ENCODE measurements around the gene LYSMD4. TPM values are rescaled to one million over a fixed set of nuclear protein-coding genes. Genes with fewer than 3 reads are reported as not detected.
A peak's percentile ranks its signal among the peaks of the same experiment; 100 is the strongest.

LYSMD4 gene
- total RNA-seq, 1 donor from 2014 or later: 3.3 TPM

DNA sequence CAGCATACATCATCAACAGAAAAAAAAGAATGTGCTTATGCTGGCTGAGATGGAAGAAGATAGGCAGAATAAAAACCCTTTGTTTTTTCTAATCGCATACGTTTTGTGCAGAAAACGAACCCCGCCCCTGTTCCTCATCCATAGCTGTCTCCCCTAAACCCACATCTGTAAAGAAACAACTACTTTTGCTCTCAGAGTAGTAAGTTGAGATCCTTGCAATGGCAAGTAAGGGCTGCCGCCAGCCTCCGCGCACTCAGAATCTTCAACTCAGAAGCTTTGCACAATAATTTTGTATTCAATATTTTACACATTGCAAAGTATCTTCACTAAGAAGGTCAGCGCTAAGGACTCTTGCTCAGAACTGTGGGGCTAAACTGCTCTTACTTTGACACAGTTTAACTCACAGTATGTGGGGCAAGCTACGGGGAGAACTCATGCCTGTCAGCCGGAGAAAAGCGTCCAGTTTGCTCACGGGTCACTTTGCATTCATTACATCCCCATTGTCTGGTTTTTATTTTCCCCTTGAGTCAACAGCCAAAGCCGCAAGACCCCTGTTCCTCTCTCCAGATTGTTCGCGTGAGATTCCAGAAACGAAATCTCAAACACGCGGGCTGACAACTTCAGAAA is 1.0 kb downstream of the LYSMD4 start:
- ATAC-seq (no peak), DNase-seq (ENCODE audit: low spot score) (no peak)

DNA sequence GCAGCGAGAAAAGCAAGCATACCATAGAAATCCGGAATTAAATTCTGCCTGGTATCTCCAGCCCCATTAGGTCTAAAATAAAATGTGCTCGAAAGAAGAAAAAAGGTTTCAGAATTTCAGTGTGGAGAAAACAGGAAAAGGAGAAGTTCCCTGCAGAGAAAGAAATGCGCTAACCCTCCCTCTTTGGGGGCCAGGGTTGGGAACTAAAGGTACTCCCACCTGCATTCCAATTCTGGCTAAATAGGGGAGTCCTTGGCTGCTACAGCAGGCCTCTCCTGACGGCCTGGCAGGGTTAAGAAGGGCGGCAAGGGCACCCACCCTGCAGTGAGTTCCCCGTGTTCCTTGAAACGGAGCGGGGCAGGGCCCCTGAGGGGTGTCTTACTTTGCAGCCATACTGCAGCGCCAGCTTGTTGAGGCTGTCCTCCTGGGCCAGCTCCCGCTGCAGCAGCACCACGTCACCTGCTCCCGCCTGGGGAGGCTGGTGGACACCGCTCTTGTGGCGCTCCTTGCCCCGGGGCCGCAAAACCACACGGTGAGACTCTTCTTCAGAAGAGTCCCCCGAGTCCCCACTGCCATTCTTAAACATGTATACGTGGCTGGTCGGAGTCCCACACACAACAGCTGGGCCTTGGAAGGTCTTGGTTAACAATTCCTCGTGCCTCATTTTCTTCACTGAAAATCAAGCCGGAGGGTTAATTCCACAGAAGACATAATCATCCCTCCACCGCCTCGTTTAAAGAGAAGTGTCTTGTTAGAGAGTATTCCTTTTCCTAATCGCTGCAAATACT is 1.7 kb downstream of the LYSMD4 start:
- no peak for ATAC-seq
- no peak for DNase-seq (ENCODE audit: low spot score)

DNA sequence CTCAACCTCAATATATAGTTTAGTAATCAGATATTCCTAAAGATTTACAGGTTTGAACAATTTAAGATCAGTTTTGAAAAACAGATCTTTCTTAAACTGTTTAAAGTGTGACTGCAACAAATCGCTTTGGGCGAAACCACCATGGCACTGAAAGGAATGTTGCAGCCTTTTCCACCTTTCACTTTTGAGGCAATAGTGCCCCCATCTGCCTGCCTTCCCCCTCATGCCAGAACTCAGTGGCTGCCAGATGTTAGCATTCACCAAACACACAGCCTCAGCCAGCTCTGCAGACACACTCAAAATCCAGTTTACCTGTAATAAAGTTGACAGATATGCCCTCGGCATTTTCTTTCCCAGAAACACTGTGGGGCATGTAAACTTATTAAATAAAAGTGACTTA is 3.3 kb downstream of the LYSMD4 start:
- DNase-seq (ENCODE audit: low spot score) (no peak), ATAC-seq (peak; percentile 15)

DNA sequence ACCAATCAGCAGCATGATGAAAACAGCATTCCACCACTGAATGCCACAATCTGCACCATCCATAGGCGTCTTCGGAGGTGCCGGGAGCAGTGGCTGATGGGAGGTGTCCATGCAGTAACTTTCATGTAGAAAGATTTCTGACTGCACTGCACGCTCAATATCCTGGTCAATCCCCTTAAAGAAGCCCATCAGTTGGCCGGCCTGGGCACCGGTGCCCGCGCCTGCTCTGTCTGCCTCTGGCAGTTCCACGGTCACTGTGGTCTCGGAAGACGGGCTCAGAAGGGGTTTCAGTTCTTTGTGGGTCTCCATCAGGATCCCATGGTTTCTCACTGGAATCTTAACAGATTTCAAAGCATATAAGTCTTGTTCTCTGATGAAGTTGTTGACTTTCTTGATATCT is 3.9 kb downstream of the LYSMD4 start:
- ATAC-seq (no peak), DNase-seq (ENCODE audit: low spot score) (no peak)

DNA sequence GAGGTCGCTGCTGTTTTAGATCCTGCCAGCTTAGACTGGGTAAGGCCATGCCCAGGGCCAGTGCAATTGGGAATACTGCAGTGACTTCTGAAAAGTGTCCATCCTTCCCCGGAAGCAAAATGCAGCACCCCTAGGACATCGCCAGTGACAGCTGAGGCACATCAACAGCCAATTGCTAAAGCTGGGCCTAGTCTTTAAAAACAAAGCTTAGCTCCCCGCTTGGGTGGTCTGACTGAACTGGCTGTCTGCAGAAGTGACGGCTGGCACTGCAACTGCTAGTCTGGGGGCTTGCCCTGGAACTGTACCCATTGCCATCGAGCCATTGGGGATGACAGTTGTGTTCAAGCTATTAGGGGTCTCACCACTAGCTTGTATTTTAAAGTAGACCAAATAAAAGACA is 4.3 kb downstream of the LYSMD4 start:
- DNase-seq (ENCODE audit: low spot score) (no peak), ATAC-seq (no peak)

DNA sequence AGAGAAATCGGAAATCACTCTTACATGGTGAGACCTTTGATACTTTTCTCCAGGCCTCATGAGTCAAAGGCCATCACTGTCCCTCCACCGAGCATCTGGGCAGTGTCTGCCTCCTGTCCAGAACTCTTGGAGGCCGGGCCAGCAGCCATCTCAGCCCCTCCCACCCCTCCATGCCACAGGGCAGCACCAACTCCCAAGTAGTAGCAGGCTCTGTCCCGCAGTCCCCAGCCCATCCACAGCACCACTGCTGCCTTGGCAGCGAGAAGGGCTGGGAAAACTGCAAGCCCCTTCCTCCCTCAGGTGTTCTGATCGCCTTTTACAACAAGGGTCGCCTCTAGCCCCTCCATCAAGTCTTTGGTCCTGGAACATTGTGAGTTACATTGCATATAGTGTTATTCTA is 5.5 kb downstream of the LYSMD4 start:
- no peak for ATAC-seq

DNA sequence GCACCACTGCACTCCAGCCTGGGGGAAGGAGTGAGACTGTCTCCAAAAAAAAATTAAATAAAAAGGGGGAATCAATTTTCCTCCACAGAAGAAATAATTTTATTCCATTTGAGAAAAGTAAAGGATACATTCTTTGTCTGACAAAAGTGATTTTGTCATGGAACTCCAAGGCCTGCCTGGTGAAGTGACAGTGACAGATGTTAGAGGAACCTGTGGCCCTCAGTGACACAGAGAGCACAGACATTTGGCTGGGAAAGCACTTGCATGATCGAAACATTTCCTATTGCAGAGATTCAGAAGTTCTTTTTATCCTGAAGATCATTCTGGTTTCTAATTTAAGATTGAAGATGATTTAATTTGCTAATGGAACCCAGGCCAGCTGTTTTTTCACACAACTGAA is 5.9 kb downstream of the LYSMD4 start:
- DNase-seq (ENCODE audit: low spot score) (no peak), ATAC-seq (no peak)

More for the DNA sequence above, 5.5 kb downstream of the LYSMD4 start:
- no peak for DNase-seq (ENCODE audit: low spot score)

DNA sequence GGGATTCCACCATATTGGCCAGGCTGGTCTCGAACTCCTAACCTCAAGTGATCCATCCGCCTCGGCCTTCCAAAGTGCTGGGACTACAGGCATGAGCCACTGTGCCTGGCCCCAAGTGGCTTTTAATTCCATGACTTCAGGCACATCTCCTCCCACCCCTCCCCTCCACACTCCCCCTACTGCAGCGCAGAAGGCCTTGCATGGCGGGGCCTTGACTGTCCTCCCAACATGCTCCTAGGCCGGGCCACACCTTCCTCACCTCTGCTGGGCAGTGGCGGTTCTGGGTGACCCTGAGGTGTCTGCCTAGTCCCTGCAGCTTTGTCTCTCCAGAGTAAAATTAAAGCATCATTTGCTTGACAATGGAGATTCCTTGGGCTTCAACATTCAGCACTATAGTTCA is 6.9 kb downstream of the LYSMD4 start:
- no peak for ATAC-seq
- no peak for DNase-seq (ENCODE audit: low spot score)

DNA sequence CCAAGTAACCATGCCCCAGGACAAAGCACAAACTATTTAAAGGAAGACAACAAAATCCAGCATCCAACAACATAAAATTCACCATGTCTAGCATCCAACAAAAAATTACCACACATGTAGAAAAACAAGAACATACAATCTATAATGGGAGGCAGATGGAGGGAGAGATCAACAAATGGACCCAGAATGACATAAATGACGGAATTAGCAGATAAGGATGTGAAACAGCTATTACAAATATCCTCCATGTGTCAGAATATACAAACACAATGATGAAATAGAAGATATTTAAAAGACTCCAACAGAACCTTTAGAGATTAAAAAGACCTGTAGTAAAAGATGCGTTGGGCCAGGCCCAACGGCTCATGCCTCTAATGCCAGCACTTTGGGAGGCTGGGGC is 10.8 kb downstream of the LYSMD4 start:
- ATAC-seq: no peak

DNA sequence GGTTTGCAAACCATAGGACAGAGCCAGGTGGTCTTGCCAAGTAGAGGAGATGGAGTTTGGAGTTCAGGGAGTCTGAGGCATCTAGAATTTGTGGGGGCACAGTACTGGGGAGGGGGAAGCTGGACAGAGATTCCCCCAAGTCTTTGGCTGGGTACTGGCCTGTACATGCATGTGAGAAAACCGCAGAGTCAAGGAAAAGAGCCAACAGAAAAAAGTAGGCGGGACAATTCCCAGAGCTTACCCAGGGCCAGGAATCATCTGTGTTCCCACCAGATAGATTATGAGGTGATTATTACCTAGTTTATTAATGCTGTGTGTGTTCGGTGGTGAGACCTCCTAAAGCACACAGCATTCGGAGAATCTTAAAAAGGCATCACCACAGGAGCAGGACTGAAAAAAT is 11.3 kb downstream of the LYSMD4 start:
- no peak for ATAC-seq
- DNase-seq (ENCODE audit: low spot score): no peak

More for the DNA sequence above, 10.8 kb downstream of the LYSMD4 start:
- DNase-seq (ENCODE audit: low spot score): no peak

DNA sequence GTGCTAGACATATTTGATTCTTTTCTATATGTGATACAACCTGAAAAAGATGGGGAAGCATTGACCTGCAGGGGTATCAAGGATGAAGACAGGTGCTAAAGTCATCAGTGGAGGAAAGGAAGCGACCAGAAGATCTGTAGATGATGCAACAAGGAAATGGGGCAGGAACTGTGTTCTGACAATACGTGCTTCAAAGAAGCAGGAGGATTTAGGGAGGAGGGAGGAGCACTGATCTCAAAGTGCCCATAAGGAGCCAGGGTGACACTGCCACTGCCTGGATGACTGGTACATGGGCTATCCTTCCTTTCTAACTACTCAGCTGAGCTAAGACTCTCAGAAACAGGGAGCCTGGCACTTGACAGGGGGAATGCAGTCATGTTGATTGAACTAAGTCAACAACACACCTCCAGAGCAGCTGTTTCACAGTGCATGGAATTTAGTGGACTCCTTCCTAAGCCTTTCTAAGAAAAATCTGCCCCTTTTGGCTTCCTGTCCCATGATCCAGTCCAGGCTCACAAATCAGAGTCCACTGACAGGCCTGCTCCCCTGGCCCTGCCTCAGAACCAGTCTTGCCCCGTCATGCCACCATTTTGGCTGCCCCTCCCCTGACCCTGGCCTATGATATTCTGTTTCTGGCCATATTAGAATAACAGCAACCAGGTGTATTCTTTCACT is 12.0 kb downstream of the LYSMD4 start:
- peak; percentile 16 for ATAC-seq

DNA sequence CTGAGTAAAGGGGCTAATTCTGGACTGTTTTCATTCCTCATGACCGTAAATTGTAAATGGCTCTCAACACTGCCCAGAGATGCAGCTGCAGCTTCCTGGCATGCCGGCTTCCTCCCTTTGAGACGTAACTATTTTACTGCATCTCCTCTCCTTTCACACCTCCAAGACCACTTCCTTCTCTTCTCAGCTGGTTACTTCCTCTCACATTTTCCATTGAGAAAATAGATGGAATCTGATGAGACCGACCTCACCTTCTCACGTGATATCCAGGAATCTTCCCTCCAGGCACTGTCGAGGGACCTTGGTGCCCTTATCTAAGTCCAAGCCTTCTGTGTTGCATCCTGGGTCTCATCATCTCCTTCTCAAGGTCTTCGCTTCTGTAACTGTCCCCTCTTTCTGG is 12.7 kb downstream of the LYSMD4 start:
- DNase-seq (ENCODE audit: low spot score): no peak

More for the DNA sequence above, 12.0 kb downstream of the LYSMD4 start:
- no peak for DNase-seq (ENCODE audit: low spot score)

DNA sequence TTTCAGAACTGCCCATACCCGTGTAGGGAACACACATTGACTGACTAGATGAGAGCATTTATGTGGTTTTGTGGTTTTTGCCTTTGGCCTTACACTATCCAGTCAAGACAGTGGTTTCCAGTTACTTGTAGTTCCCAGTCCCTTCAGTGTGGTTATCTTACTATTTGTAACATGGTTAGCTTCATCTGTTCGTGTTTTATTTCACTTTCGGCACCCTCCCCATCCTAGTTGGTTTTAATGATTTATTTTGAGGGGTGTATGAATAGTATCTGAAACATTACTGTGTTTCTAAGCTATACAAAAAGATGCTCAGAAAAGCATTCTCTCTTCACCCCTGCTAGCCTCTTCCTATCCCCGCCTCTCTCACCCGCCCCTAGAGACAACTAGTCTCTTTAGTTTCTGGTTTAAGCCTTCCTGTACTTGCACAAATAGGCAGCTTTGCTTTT is 14.1 kb downstream of the LYSMD4 start:
- DNase-seq (ENCODE audit: low spot score): no peak
- ATAC-seq: no peak

More for the DNA sequence above, 12.7 kb downstream of the LYSMD4 start:
- ATAC-seq: no peak

DNA sequence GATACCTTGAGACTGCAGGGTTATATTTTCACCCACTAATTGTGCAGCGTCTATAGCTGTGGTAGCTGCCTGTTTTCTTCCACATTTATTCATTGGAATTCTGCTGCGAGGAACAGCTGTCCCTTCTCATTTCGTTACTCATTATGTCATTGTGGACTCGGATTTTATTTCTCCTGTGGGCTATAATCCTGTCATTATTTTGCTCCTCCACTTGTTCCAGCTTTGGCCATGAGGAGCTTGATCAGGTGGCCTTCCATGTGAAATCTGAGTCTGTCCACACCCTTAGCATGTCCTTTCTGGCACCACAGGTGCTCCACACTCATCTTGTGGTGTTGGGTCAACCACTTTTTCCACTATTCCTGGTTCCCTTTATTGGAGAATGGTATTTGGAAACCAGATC is 14.8 kb downstream of the LYSMD4 start:
- no peak for DNase-seq (ENCODE audit: low spot score)
- ATAC-seq: no peak

DNA sequence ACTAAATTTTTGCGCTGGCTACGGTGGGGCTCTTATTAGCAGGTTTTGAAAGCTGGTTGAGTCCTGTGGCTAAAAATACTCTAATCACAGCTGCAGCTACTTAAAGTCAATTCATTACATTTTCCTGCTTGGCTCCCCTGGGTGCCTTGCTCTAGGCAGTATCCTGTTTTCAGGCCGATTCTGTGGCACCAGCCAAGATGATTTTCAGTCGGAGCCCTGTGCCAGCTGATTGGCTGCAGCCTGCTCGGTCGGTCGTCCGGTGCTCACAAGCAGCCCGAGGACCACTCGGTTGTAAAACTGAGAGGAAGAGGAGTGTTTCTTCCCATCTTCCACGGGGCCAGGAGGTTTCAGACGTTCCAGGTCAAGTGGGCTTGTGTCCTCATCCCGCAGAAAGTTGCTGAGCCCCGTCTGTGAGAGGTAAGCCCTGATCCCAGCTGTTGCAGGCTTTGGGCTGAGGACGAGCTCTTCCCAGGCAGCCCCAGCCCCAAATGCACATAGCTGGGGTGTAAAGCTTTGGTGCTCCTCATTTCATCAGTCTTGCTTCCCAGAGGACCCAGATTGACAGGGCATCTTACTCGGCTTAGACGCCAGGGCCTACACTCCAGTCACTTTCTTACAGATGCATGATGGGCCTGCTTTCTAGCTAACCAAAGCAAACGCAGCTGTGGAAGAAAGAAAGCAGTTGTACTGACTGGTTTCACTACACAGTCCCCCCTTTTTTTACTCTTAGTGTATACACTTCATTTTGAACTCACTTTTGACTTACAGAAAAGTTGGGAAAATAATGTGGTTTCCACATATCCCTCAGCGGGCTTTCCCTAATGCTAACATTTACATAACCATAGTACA is 15.9 kb downstream of the LYSMD4 start:
- DNase-seq (ENCODE audit: low spot score) (no peak), ATAC-seq (peak; percentile 17)

DNA sequence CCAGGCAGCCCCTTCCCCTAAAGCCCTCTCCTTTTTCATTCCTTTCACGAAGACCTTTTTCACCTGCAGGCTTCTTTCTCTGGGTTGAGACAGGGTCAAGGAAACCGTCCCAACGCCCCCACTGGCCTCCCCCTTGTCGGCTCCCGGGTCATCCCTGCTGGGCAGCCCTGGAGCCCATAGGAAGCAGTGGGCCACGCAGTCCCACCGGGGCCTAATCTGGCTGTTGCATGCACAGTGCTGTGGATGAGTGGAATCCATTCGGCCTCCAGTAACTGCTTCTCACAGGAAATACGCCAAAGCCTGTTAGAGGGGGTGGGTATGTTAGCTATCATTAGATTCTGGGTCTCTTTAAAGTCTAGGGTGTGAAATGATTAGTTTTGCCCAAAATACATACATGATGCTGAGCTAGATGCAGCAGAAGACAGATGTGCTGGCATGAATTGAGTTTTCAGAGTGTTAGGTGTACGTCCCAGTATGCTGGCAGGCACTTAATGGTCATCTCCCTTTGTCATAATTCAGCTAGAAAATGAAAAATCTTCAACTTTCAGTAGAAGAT is 16.6 kb downstream of the LYSMD4 start:
- ATAC-seq (no peak), DNase-seq (ENCODE audit: low spot score) (no peak)

DNA sequence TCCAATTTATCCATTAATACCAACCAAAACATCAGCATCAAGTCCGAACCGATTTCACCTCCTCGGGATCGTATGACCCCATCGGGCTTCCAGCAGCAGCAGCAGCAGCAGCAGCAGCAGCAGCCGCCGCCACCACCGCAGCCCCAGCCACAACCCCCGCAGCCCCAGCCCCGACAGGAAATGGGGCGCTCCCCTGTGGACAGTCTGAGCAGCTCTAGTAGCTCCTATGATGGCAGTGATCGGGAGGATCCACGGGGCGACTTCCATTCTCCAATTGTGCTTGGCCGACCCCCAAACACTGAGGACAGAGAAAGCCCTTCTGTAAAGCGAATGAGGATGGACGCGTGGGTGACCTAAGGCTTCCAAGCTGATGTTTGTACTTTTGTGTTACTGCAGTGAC is 20.8 kb downstream of the LYSMD4 start:
- no peak for DNase-seq (ENCODE audit: low spot score)
- no peak for ATAC-seq

DNA sequence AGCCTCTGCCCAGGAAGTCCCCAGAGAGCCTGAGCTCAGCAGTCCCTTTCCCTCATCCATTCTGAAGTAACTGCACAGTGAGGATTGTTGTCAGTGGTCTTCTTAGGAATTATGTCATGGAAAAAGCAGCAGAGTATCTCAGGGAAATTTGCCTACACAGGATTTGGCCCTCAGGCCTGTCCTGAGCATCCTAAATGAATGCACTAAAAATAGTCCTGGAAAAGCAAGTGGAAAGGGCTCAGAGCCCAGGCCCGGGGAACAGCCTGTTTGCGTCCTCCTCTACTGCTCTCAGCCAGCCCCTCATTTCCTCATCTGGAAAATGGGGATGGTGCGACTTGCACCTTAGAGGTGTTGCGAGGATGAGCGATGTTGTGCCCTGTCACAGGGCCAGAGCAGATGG is 21.6 kb downstream of the LYSMD4 start:
- no peak for ATAC-seq
- no peak for DNase-seq (ENCODE audit: low spot score)

DNA sequence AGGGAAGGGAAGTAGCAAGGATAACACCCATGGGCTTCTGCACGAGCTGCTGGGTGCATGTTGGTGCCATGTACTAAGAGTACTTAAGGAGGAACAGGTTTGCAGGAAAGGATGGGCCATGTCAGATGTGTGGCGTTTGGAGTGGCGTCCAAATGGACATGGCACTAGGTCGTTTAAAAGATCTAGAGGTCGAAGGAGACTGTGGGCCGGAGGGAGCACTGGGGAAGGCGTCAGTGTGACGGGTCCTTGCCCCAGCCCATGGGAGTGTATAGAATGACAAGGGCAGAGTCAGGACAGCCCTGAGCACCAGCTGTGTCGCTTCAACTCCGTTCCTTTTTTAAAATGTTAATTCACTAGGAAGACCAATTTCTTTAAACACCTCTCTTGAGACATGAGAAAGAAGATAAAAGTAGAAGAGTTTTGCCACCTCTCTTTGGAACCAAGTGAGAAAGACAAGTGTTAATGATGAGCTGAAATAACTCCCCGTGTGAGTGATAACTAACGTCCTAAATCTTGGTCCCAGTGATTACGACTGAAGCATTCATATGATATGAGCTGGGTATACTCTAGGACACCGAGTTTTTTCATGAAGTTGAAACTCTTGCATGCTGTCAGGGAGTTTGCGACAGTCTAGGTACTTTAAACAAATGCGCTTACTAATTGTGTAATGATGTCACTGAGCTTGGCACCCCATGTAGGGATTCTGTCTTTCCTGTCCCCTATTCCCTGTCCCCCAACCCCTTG is 23.8 kb downstream of the LYSMD4 start:
- ATAC-seq: no peak
- no peak for DNase-seq (ENCODE audit: low spot score)

DNA sequence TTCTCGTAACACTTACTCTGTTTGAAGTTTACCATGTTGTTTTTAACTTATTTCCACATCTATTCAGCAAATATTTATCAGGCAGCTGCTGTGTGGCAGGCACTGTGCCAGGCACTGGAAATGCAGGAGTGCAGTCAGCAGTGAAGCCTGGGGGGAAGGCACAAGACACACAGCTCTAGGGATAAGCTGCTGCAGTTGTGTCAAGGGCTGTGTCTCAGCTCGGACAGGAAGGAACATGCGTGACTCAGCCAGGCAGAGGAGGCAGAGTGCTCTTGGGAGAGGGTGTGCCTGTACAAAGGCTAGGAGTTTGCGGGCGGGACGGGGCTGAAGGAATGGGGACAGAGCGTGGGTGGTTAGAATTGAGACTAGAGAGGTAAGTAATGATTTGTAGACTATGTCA is 24.7 kb downstream of the LYSMD4 start:
- peak; percentile 75 for DNase-seq (ENCODE audit: low spot score)
- ATAC-seq: peak; percentile 65
